ENCODE results near the gene NPAS1. TPM values are rescaled to one million over a fixed set of nuclear protein-coding genes. Genes with fewer than 3 reads are reported as not detected.
A peak's percentile ranks its signal among the peaks of the same experiment; 100 is the strongest.

The NPAS1 gene
- total and polyA plus RNA-seq, 2 of the 13 experiments (the other 11 are each of a cell fraction or from before 2014, with no cell fraction given), result 0.35 to 2.9 TPM

DNA sequence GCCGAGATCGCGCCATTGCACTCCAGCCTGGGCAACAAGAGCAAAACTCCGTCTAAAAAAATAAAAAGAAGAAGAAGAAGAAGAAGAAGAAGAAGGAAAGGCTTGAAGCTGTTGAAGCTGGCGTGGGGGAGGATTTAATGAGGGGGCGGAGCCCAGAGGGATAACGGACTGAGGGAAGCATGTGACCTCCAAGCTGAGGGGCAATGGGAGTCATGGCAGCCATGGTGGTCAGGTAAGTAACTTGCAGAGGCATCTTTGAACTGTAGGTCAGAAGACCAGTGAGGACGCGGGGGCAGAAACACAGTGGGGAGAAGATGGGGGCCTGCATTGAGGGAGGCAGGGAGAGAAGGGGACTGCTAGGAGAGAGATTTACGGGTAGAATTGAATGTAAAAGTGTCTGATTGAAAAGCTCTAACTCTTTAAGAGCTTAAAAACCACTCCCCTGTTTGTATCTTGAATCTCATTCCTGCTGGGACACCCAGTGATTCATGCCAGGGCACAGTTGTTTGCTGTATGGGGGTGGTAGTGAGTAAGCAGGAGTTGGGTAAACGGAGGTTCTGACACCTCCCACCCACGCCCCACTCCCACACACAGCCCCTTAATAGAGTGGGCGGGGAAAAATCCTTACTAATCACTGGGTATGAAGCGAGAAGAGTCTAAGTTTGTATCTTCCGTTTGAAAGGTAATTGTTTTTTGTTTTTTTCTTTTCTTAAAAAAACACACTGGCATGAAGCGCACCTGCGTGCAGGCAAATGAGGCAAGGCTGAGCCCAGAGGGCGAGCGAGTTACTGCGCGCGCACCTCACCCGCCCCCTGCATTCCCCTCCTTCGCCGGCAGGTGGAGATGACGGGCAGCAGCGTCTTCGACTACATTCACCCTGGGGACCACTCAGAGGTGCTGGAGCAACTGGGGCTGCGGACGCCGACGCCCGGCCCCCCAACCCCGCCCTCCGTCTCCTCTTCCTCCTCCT, 15.8 kb downstream of the NPAS1 start (continued):
- TF ChIP-seq CSRNP2 (CRISPR knock-in tag; conservative IDR thresholded peaks at IDR 0.05; ENCODE audit: low read depth) (no peak), MTERF4 (CRISPR knock-in tag; IDR thresholded peaks at IDR 0.05) (no peak), ZNF10 (CRISPR knock-in tag; IDR thresholded peaks at IDR 0.05; ENCODE audit: borderline replicate concordance, low read depth) (no peak), EZH2 (conservative IDR thresholded peaks at IDR 0.05; ENCODE audit: low read depth, low read length) (no peak), SMARCE1 (IDR thresholded peaks at IDR 0.05; ENCODE audit: borderline replicate concordance) (no peak), ZNF33B (CRISPR knock-in tag; IDR thresholded peaks at IDR 0.05) (no peak), SOX6 (IDR thresholded peaks at IDR 0.05) (no peak), SOX6 (CRISPR knock-in tag; IDR thresholded peaks at IDR 0.05) (peak; percentile 8; the same call in 1 of the 2 replicates), SAP130 (CRISPR knock-in tag; IDR thresholded peaks at IDR 0.05; ENCODE audit: low read depth) (no peak; the same call in 1 of the 2 replicates), LCORL (IDR thresholded peaks at IDR 0.05) (no peak), LCORL (CRISPR knock-in tag; IDR thresholded peaks at IDR 0.05) (0 out of 2 replicates have a peak, but pooled peaks have one; percentile 26), PTBP1 (IDR thresholded peaks at IDR 0.05; ENCODE audit: low read depth, low read length, poor library complexity, severe bottlenecking) (no peak), ZNF17 (CRISPR knock-in tag; IDR thresholded peaks at IDR 0.05) (no peak), RXRA (CRISPR knock-in tag; IDR thresholded peaks at IDR 0.05) (no peak), KLF12 (CRISPR knock-in tag; IDR thresholded peaks at IDR 0.05; ENCODE audit: borderline replicate concordance) (no peak)
- TF ChIP-seq, protein P1, sequence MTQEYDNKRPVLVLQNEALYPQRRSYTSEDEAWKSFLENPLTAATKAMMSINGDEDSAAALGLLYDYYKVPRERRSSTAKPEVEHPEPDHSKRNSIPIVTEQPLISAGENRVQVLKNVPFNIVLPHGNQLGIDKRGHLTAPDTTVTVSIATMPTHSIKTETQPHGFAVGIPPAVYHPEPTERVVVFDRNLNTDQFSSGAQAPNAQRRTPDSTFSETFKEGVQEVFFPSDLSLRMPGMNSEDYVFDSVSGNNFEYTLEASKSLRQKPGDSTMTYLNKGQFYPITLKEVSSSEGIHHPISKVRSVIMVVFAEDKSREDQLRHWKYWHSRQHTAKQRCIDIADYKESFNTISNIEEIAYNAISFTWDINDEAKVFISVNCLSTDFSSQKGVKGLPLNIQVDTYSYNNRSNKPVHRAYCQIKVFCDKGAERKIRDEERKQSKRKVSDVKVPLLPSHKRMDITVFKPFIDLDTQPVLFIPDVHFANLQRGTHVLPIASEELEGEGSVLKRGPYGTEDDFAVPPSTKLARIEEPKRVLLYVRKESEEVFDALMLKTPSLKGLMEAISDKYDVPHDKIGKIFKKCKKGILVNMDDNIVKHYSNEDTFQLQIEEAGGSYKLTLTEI (CRISPR knock-in tag; conservative IDR thresholded peaks at IDR 0.05), result no peak
- TF ChIP-seq, protein P2, sequence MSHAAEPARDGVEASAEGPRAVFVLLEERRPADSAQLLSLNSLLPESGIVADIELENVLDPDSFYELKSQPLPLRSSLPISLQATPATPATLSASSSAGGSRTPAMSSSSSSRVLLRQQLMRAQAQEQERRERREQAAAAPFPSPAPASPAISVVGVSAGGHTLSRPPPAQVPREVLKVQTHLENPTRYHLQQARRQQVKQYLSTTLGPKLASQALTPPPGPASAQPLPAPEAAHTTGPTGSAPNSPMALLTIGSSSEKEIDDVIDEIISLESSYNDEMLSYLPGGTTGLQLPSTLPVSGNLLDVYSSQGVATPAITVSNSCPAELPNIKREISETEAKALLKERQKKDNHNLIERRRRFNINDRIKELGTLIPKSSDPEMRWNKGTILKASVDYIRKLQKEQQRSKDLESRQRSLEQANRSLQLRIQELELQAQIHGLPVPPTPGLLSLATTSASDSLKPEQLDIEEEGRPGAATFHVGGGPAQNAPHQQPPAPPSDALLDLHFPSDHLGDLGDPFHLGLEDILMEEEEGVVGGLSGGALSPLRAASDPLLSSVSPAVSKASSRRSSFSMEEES (CRISPR knock-in tag; IDR thresholded peaks at IDR 0.05), result no peak
- TF ChIP-seq, protein P3, sequence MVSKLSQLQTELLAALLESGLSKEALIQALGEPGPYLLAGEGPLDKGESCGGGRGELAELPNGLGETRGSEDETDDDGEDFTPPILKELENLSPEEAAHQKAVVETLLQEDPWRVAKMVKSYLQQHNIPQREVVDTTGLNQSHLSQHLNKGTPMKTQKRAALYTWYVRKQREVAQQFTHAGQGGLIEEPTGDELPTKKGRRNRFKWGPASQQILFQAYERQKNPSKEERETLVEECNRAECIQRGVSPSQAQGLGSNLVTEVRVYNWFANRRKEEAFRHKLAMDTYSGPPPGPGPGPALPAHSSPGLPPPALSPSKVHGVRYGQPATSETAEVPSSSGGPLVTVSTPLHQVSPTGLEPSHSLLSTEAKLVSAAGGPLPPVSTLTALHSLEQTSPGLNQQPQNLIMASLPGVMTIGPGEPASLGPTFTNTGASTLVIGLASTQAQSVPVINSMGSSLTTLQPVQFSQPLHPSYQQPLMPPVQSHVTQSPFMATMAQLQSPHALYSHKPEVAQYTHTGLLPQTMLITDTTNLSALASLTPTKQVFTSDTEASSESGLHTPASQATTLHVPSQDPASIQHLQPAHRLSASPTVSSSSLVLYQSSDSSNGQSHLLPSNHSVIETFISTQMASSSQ (IDR thresholded peaks at IDR 0.05; ENCODE audit: low read depth), result no peak
- TF ChIP-seq, protein P3 (CRISPR knock-in tag; IDR thresholded peaks at IDR 0.05; ENCODE audit: borderline replicate concordance), result no peak
